Right ventricle myocardium inferior (tissue), 1 donor: ENCODE data around the gene ENDOG. TPM values are rescaled to one million over a fixed set of nuclear protein-coding genes. Genes with fewer than 3 reads are reported as not detected.
A peak's percentile ranks its signal among the peaks of the same experiment; 100 is the strongest.
"Not testable (repeated sequence)": the region's sequence is repeated elsewhere in the genome, so short reads cannot be mapped to it uniquely, and the experiment has no call there.

Source experiments
- ATAC-seq: fragments of 200-7000 bp; cut with Tn5 transposase; one replicate; pipeline ENCODE4 v1.9.1; 2020; ENCODE audit warnings: mild to moderate bottlenecking, moderate library complexity
- DNase-seq: peaks from one replicate; pipeline ENCODE4 v3.0.0; 2021; ENCODE audit errors: missing footprints
- intact Hi-C: fragments of 100-400 bp; cut with DNase I; formaldehyde crosslinking; loops from one replicate; pipeline ENCODE4 v1.11.0; 2022
- total RNA-seq: library from RNA; stranded (reverse); fragmentation: NEBNext Ultra II Directional; extraction: Animal tissue kit (Norgen Biotek cat#: 25700); gene quantifications from one replicate; pipeline ENCODE4 v1.2.1, GENCODE V29; 2021
- donor health status: DM: no; HTN: yes; CAD: no; lungs with severe emphysema.

The ENDOG gene
- total RNA-seq, 1 donor from 2014 or later = 84.4 TPM

- DNase-seq (no peak), ATAC-seq (no peak)
- intact Hi-C loops = no loop called here
Measured at GRCh38 chr9:128847803-128848202, 29.5 kb downstream of the ENDOG start.

- intact Hi-C loops, ATAC-seq, DNase-seq: not testable (repeated sequence)
Measured at GRCh38 chr9:128851024-128851423, 32.7 kb downstream of the ENDOG start.

GRCh38 chr9:128851779-128852600 is 33.7 kb downstream of the ENDOG start:
- intact Hi-C loops, DNase-seq, ATAC-seq: not testable (repeated sequence)

- ATAC-seq, DNase-seq, intact Hi-C loops: not testable (repeated sequence)
Measured at GRCh38 chr9:128852646-128853045, 34.3 kb downstream of the ENDOG start.

GRCh38 chr9:128854454-128854853 is 36.2 kb downstream of the ENDOG start:
- intact Hi-C loops, ATAC-seq, DNase-seq: not testable (repeated sequence)

GRCh38 chr9:128858476-128858875 is 40.2 kb downstream of the ENDOG start:
- intact Hi-C loops, DNase-seq, ATAC-seq: not testable (repeated sequence)

GRCh38 chr9:128860937-128861336 is 42.6 kb downstream of the ENDOG start:
- intact Hi-C loops = no loop called here
- DNase-seq (no peak), ATAC-seq (no peak)

- intact Hi-C loops = no loop called here
- DNase-seq (no peak), ATAC-seq (no peak)
Measured at GRCh38 chr9:128861501-128861900, 43.2 kb downstream of the ENDOG start.

- intact Hi-C loops = loop anchor here (2.0 kb wide), 1 partner anchor 18 kb away; the partner anchor contains the start of gene KYAT1
- ATAC-seq (peak; percentile 49), DNase-seq (no peak)
Measured at GRCh38 chr9:128862401-128862851, 44.1 kb downstream of the ENDOG start.

GRCh38 chr9:128863647-128864046 is 45.3 kb downstream of the ENDOG start:
- ATAC-seq = peak; percentile 73
- DNase-seq = peak; percentile 88
- intact Hi-C loops = loop anchor here (1.0 to 2.0 kb wide), 2 partner anchors 17 to 65 kb away; partner anchors contain the start of gene KYAT1

GRCh38 chr9:128870128-128870940 is 52.0 kb downstream of the ENDOG start:
- no peak for ATAC-seq
- no peak for DNase-seq
- intact Hi-C loops = no loop called here

- DNase-seq, intact Hi-C loops: not testable (repeated sequence)
Measured at GRCh38 chr9:128870941-128871265, 52.6 kb downstream of the ENDOG start.

More at GRCh38 chr9:128870941-128871265, 52.6 kb downstream of the ENDOG start:
- not testable (repeated sequence) for ATAC-seq

Other genes with a start within 250 kb of the ENDOG start
- 40.1 TPM for gene DYNC2I2, start 161.7 kb upstream of the ENDOG start, total RNA-seq
- gene SET, start 129.3 kb upstream of the ENDOG start, total RNA-seq = 175 TPM
- gene PKN3, start 116.0 kb upstream of the ENDOG start, total RNA-seq = 8.5 TPM
- gene ZDHHC12, start 94.4 kb upstream of the ENDOG start, total RNA-seq = 6.4 TPM
- 51.5 TPM for gene ZER1, start 46.6 kb upstream of the ENDOG start, total RNA-seq
- 16.6 TPM for gene TBC1D13, start 31.2 kb upstream of the ENDOG start, total RNA-seq
- 17.4 TPM for gene SPOUT1, start 11.3 kb downstream of the ENDOG start, total RNA-seq
- gene KYAT1, start 63.5 kb downstream of the ENDOG start, total RNA-seq = 11.9 TPM
- gene LRRC8A, start 63.6 kb downstream of the ENDOG start, total RNA-seq = 23.9 TPM
- 30.2 TPM for gene PHYHD1, start 102.5 kb downstream of the ENDOG start, total RNA-seq
- gene DOLK, start 129.1 kb downstream of the ENDOG start, total RNA-seq = 7.5 TPM
- 16.0 TPM for gene NUP188, start 129.2 kb downstream of the ENDOG start, total RNA-seq
- 32.4 TPM for gene SH3GLB2, start 209.8 kb downstream of the ENDOG start, total RNA-seq
- 38.2 TPM for gene MIGA2, start 218.1 kb downstream of the ENDOG start, total RNA-seq